ENCODE measurements around the gene DBI. TPM values are rescaled to one million over a fixed set of nuclear protein-coding genes. Genes with fewer than 3 reads are reported as not detected.

The DBI gene
- total RNA-seq, 4 donors from 2014 or later = 41.8 to 72.3 (median 59.3) TPM

Other genes starting within 250 kb of the DBI start
- gene C1QL2, start 208.2 kb upstream of the DBI start, total RNA-seq = not detected
- gene STEAP3, start 143.1 kb upstream of the DBI start, total RNA-seq = 1 to 10 TPM; 2.5 to 5.9 (median 5.2) TPM
- 10 to 100 TPM in 2 of 4 donors, 1 to 10 TPM in 2; 8.7 to 14.6 (median 11.2) TPM for gene C2orf76, start 143 bp upstream of the DBI start, total RNA-seq
- gene TMEM37, start 64.9 kb downstream of the DBI start, total RNA-seq = 1 to 10 TPM; 1.7 to 2.8 (median 2.2) TPM
- not detected for gene SCTR, start 157.5 kb downstream of the DBI start, total RNA-seq
- gene CFAP221, start 177.5 kb downstream of the DBI start, total RNA-seq = under 1 TPM; 0.17 to 0.97 (median 0.29) TPM

All from esophagus muscularis mucosa (tissue), 4 donors.